CD14-positive monocyte (primary cell): ENCODE measurements around the gene TMEM234. TPM values are rescaled to one million over a fixed set of nuclear protein-coding genes. Genes with fewer than 3 reads are reported as not detected.
A peak's percentile ranks its signal among the peaks of the same experiment; 100 is the strongest.

ENCODE experiments used
- DNase-seq, 3 donors: peaks; one replicate each; pipeline ENCODE4 v3.0.0-alpha.2; 2011 to 2022
- H2AFZ ChIP-seq: 2 replicates; pipeline ENCODE4 v1.6.0; 2012; ENCODE audit warnings: mild to moderate bottlenecking, low read depth, low read length, inconsistent platforms; ENCODE audit not compliant: insufficient read depth, poor library complexity, severe bottlenecking
- H3K27ac ChIP-seq, 2 donors: 1 replicate in 1 of 2; 2 replicates in 1 of 2; pipeline ENCODE4 v1.5.1; 2012 to 2013; ENCODE audit warnings: low read length in 2 of 2, control low read depth in 1 of 2, inconsistent platforms in 1 of 2, low read depth in 1 of 2, mild to moderate bottlenecking in 1 of 2
- H3K27me3 ChIP-seq, 2 donors: one replicate each; pipeline versions ENCODE4 v1.6.0 to v1.6.1; 2011 to 2013; ENCODE audit warnings: low read length in 2 of 2; ENCODE audit not compliant: control insufficient read depth in 2 of 2, insufficient read depth in 2 of 2
- H3K36me3 ChIP-seq, 2 donors: replicated peaks in 1 of 2; 1 replicate in 1 of 2; 2 replicates in 1 of 2; pipeline versions ENCODE4 v1.5.1 to v1.6.1; 2012 to 2013; ENCODE audit warnings: low read length in 2 of 2, control low read depth in 1 of 2, inconsistent platforms in 1 of 2, mild to moderate bottlenecking in 1 of 2; ENCODE audit not compliant: insufficient read depth in 2 of 2, control insufficient read depth in 1 of 2
- H3K4me1 ChIP-seq, 2 donors: 1 replicate in 1 of 2; 2 replicates in 1 of 2; pipeline versions ENCODE4 v1.5.1 to v1.6.1; 2012 to 2013; ENCODE audit warnings: low read length in 2 of 2, control low read depth in 1 of 2, inconsistent platforms in 1 of 2, mild to moderate bottlenecking in 1 of 2, moderate library complexity in 1 of 2; ENCODE audit not compliant: insufficient read depth in 2 of 2, control insufficient read depth in 1 of 2
- H3K4me2 ChIP-seq: replicated peaks from 2 replicates; pipeline ENCODE3; 2012; ENCODE audit warnings: low read length, moderate library complexity, mild to moderate bottlenecking; ENCODE audit not compliant: poor library complexity, severe bottlenecking; ENCODE audit errors: extremely low read depth
- H3K4me3 ChIP-seq, 3 experiments: fragments of 200-600 bp in 1 of 3; sonication (generic) in 1 of 3; replicated peaks in 1 of 3; 1 replicate in 2 of 3; 2 replicates in 1 of 3; pipeline ENCODE4 v1.5.1; 2011 to 2013; ENCODE audit warnings: low read length in 3 of 3, mild to moderate bottlenecking in 3 of 3, control low read depth in 2 of 3, low read depth in 2 of 3, inconsistent platforms in 1 of 3, moderate library complexity in 1 of 3
- H3K79me2 ChIP-seq: 2 replicates; pipeline ENCODE4 v1.6.0; 2012; ENCODE audit warnings: mild to moderate bottlenecking, control low read depth, inconsistent platforms, low read length, moderate library complexity; ENCODE audit not compliant: insufficient read depth
- H3K9ac ChIP-seq: 2 replicates; pipeline ENCODE4 v1.6.0; 2017; ENCODE audit warnings: low read length, mild to moderate bottlenecking; ENCODE audit not compliant: insufficient read depth, poor library complexity, severe bottlenecking
- H3K9me3 ChIP-seq, 2 donors: replicated peaks in 1 of 2; 1 replicate in 1 of 2; 2 replicates in 1 of 2; pipeline versions ENCODE4 v1.5.1 to v1.6.1; 2012 to 2013; ENCODE audit warnings: low read length in 2 of 2, control low read depth in 1 of 2; ENCODE audit not compliant: control insufficient read depth in 1 of 2, insufficient read depth in 1 of 2
- H4K20me1 ChIP-seq: 2 replicates; pipeline ENCODE4 v1.6.0; 2012; ENCODE audit warnings: mild to moderate bottlenecking, low read length, control low read depth, moderate library complexity; ENCODE audit not compliant: insufficient read depth
- H3K27ac Mint-ChIP-seq, 7 donors: one replicate each; pipeline ENCODE4 v1.8.0; 2020; ENCODE audit warnings: mild to moderate bottlenecking in 7 of 7, mixed read lengths in 7 of 7, moderate library complexity in 6 of 7, inconsistent platforms in 2 of 7
- H3K27me3 Mint-ChIP-seq, 3 donors: one replicate each; pipeline ENCODE4 v1.8.0; 2021 to 2022; ENCODE audit warnings: low read depth in 3 of 3, mild to moderate bottlenecking in 3 of 3, mixed read lengths in 3 of 3, moderate library complexity in 3 of 3, inconsistent platforms in 1 of 3
- H3K36me3 Mint-ChIP-seq, 2 donors: one replicate each; pipeline ENCODE4 v1.8.0; 2020; ENCODE audit warnings: mixed read lengths in 2 of 2, inconsistent platforms in 1 of 2, mild to moderate bottlenecking in 1 of 2
- H3K4me1 Mint-ChIP-seq: one replicate; pipeline ENCODE4 v1.8.0; 2020; ENCODE audit warnings: mild to moderate bottlenecking, mixed read lengths
- H3K4me3 Mint-ChIP-seq, 2 donors: one replicate each; pipeline ENCODE4 v1.8.0; 2020; ENCODE audit warnings: mild to moderate bottlenecking in 2 of 2, mixed read lengths in 2 of 2, moderate library complexity in 1 of 2
- H3K9me3 Mint-ChIP-seq, 7 donors: one replicate each; pipeline ENCODE4 v1.8.0; 2020 to 2022; ENCODE audit warnings: mixed read lengths in 7 of 7, mild to moderate bottlenecking in 6 of 7, moderate library complexity in 6 of 7, inconsistent platforms in 2 of 7
- CTCF ChIP-seq: fragments of 200-600 bp; IDR thresholded peaks from one replicate; pipeline ENCODE4 v1.8.0; 2022; ENCODE audit warnings: antibody characterized with exemption, mild to moderate bottlenecking
- WGBS: methylation state at CpG from one replicate; pipeline ENCODE4 v1.1.5; 2013; ENCODE audit warnings: missing lambda C conversion rate; ENCODE audit not compliant: insufficient coverage; 5-methylcytosine and 5-hydroxymethylcytosine counted together
- intact Hi-C, 2 donors: fragments of 100-400 bp; cut with micrococcal nuclease; formaldehyde crosslinking; loops; one replicate each; pipeline versions ENCODE4 v1.15.0 to v1.15.1; 2023
- polyA plus RNA-seq, 3 donors: library from polyadenylated mRNA; depleted of rRNA in 1 of 3; unstranded in 2 of 3; stranded (reverse) in 1 of 3; fragments of 300-500 nt in 2 of 3; fragments of >200 nt in 1 of 3; fragmentation: Illumina TruSeq in 2 of 3; gene quantifications; 1 replicate in 2 of 3; 2 replicates in 1 of 3; pipeline ENCODE4 v1.2.3, GENCODE V29; 2012 to 2021

The TMEM234 gene
- polyA plus RNA-seq, 3 donors = 12.8 to 22.0 (median 14.5) TPM

GRCh38 chr1:32205401-32206370 is 16.5 kb downstream of the TMEM234 start, which contains the start of gene IQCC:
IQCC (plus strand) TSS chr1:32205671; CDS start chr1:32205682, 11 bp downstream.
- intact Hi-C loops = no loop called here
- peaks cover 28% of the 10 kb centered on the region in 2 donors for H3K4me1 ChIP-seq
- H3K4me3 ChIP-seq = peak within 1 kb of the TSS; percentile 44 to 84 (median 68)
- no peaks in the 10 kb centered on the region for H3K36me3 ChIP-seq
- under 1% methylated on average over 67 of the region's 77 CpGs for WGBS
- peak within 1 kb of the TSS in 1 of 2 donors; percentile 54 for H3K27ac ChIP-seq
- TF ChIP-seq CTCF = no peak
- H2AFZ ChIP-seq = peak within 1 kb of the TSS; percentile 92
- peaks cover 0 to 1% (median 0%) of the 10 kb centered on the region in 7 donors for H3K9me3 Mint-ChIP-seq
- no peaks in the 10 kb centered on the region for H3K9me3 ChIP-seq
- H3K27me3 ChIP-seq = no peaks in the 10 kb centered on the region
- DNase-seq = peak; percentile 70 to 82 (median 81)
- peak within 1 kb of the TSS; percentile 70 for H3K9ac ChIP-seq
- peak within 1 kb of the TSS; percentile 94 for H3K4me2 ChIP-seq
- H3K27ac Mint-ChIP-seq = peak within 1 kb of the TSS; percentile 37 to 90 (median 77)
- no peaks in the 10 kb centered on the region for H3K36me3 Mint-ChIP-seq
- H3K4me3 Mint-ChIP-seq = peak within 1 kb of the TSS; percentile 84 to 90
- H4K20me1 ChIP-seq = no peaks in the 10 kb centered on the region
- H3K4me1 Mint-ChIP-seq = peaks cover 31% of the 10 kb centered on the region
- no peaks in the 10 kb centered on the region for H3K79me2 ChIP-seq
- peaks cover 3 to 7% (median 6%) of the 10 kb centered on the region in 3 donors for H3K27me3 Mint-ChIP-seq

- Mint-ChIP-seq H3K4me1 (peaks cover 38% of the 10 kb centered on the region), H3K27ac (peak overlapping the region in 4 of 7 donors; percentile 15 to 90 (median 72)), H3K27me3 (peaks cover 3 to 7% (median 6%) of the 10 kb centered on the region in 3 donors), H3K36me3 (no peaks in the 10 kb centered on the region), H3K4me3 (peak overlapping the region; percentile 84 to 90), H3K9me3 (peaks cover 0 to 1% (median 0%) of the 10 kb centered on the region in 7 donors)
- Histone ChIP-seq H3K27ac (peak overlapping the region in 1 of 2 donors; percentile 54), H3K79me2 (no peaks in the 10 kb centered on the region), H3K4me3 (peak overlapping the region; percentile 44 to 84 (median 68)), H3K27me3 (no peaks in the 10 kb centered on the region), H3K4me2 (peak overlapping the region; percentile 94), H3K9ac (peak overlapping the region; percentile 70), H4K20me1 (no peaks in the 10 kb centered on the region), H3K9me3 (no peaks in the 10 kb centered on the region), H2AFZ (peak overlapping the region; percentile 92), H3K36me3 (no peaks in the 10 kb centered on the region), H3K4me1 (peaks cover 34 to 35% of the 10 kb centered on the region in 2 donors)
- TF ChIP-seq CTCF = no peak
- DNase-seq = no peak
- intact Hi-C loops = no loop called here
- WGBS = 91% methylated on average over 10 of the region's 26 CpGs
Observed at GRCh38 chr1:32204943-32205361, 17.2 kb downstream of the TMEM234 start.
